SK-N-SH treated with all-trans-retinoic acid at 6 μM for 48 hours (cell line): ENCODE measurements around the gene TUBGCP5.

Source experiments
- ATAC-seq: fragments of 200-7000 bp; cut with Tn5 transposase; 3 replicates; pipeline ENCODE4 v1.9.1; 2020; ENCODE audit warnings: mild to moderate bottlenecking, moderate library complexity
- ARNTL ChIP-seq: fragments of 450-650 bp; formaldehyde crosslinking; IDR thresholded peaks from 2 replicates; pipeline ENCODE4 v1.5.0; 2020; ENCODE audit warnings: low read depth, mild to moderate bottlenecking, moderate library complexity, borderline replicate concordance
- CREB5 ChIP-seq: fragments of 250-450 bp; sonication (Bioruptor Pico); IDR thresholded peaks from 2 replicates; pipeline ENCODE4 v1.5.1; 2020; ENCODE audit warnings: low read depth, mild to moderate bottlenecking, moderate library complexity
- CSDC2 ChIP-seq: fragments of 250-450 bp; sonication (Bioruptor Pico); IDR thresholded peaks from 2 replicates; pipeline ENCODE4 v1.5.0; 2020; ENCODE audit warnings: mild to moderate bottlenecking, moderate library complexity
- CSRNP3 ChIP-seq: fragments of 250-450 bp; sonication (Bioruptor Pico); IDR thresholded peaks from 2 replicates; pipeline ENCODE4 v1.5.1; 2021; ENCODE audit warnings: mild to moderate bottlenecking, moderate library complexity
- ESRRG ChIP-seq: fragments of 250-450 bp; sonication (Bioruptor Pico); IDR thresholded peaks from 2 replicates; pipeline ENCODE4 v1.6.1; 2021; ENCODE audit warnings: mild to moderate bottlenecking
- GLIS3 ChIP-seq: fragments of 250-450 bp; sonication (Bioruptor Pico); IDR thresholded peaks from 2 replicates; pipeline ENCODE4 v1.5.0; 2020; ENCODE audit warnings: mild to moderate bottlenecking, moderate library complexity
- ISL1 ChIP-seq: fragments of 250-450 bp; sonication (Bioruptor Pico); IDR thresholded peaks from 2 replicates; pipeline ENCODE4 v2.1.2; 2022; ENCODE audit warnings: mild to moderate bottlenecking, moderate library complexity
- OSR1 ChIP-seq: fragments of 250-450 bp; sonication (Bioruptor Pico); IDR thresholded peaks from 2 replicates; pipeline ENCODE4 v1.8.0; 2022; ENCODE audit warnings: moderate library complexity, mild to moderate bottlenecking, inconsistent platforms
- PATZ1 ChIP-seq: fragments of 250-450 bp; sonication (Bioruptor Pico); IDR thresholded peaks from 2 replicates; pipeline ENCODE4 v1.8.0; 2020; ENCODE audit warnings: mild to moderate bottlenecking, moderate library complexity, borderline replicate concordance
- POU6F1 ChIP-seq: fragments of 250-450 bp; sonication (Bioruptor Pico); IDR thresholded peaks from 2 replicates; pipeline ENCODE4 v1.8.0; 2021; ENCODE audit warnings: low read depth, mild to moderate bottlenecking, moderate library complexity, borderline replicate concordance
- PPARA ChIP-seq: fragments of 250-450 bp; sonication (Bioruptor Pico); IDR thresholded peaks from 2 replicates; pipeline ENCODE4 v1.5.0; 2020; ENCODE audit warnings: mild to moderate bottlenecking, borderline replicate concordance
- RARB ChIP-seq: fragments of 250-450 bp; sonication (Bioruptor Pico); IDR thresholded peaks from 2 replicates; pipeline ENCODE4 v1.8.0; 2021; ENCODE audit warnings: mild to moderate bottlenecking, moderate library complexity
- TCF4 ChIP-seq: fragments of 250-450 bp; sonication (Bioruptor Pico); IDR thresholded peaks from 2 replicates; pipeline ENCODE4 v1.8.0; 2021; ENCODE audit warnings: mild to moderate bottlenecking, moderate library complexity, borderline replicate concordance
- TOX ChIP-seq: fragments of 250-450 bp; sonication (Bioruptor Pico); IDR thresholded peaks from 2 replicates; pipeline ENCODE4 v1.8.0; 2021; ENCODE audit warnings: mild to moderate bottlenecking, moderate library complexity, borderline replicate concordance
- TSHZ2 ChIP-seq: fragments of 250-450 bp; sonication (Bioruptor Pico); IDR thresholded peaks from 2 replicates; pipeline ENCODE4 v1.5.0; 2020; ENCODE audit warnings: mild to moderate bottlenecking, moderate library complexity
- ZC3H10 ChIP-seq: fragments of 250-450 bp; sonication (Bioruptor Pico); IDR thresholded peaks from 2 replicates; pipeline ENCODE4 v1.5.1; 2021; ENCODE audit warnings: mild to moderate bottlenecking, moderate library complexity
- ZFP3 ChIP-seq: fragments of 250-450 bp; sonication (Bioruptor Pico); IDR thresholded peaks from 2 replicates; pipeline ENCODE4 v1.5.0; 2020; ENCODE audit warnings: mild to moderate bottlenecking, moderate library complexity
- ZFP30 ChIP-seq: fragments of 450-650 bp; formaldehyde crosslinking; IDR thresholded peaks from 2 replicates; pipeline ENCODE4 v1.5.0; 2022; ENCODE audit warnings: mild to moderate bottlenecking, moderate library complexity
- ZNF565 ChIP-seq: fragments of 450-650 bp; formaldehyde crosslinking; conservative IDR thresholded peaks from 2 replicates; pipeline ENCODE4 v1.5.0; 2020; ENCODE audit warnings: low read depth, mild to moderate bottlenecking, moderate library complexity
- ZNF70 ChIP-seq: fragments of 450-650 bp; formaldehyde crosslinking; IDR thresholded peaks from 2 replicates; pipeline ENCODE4 v1.5.0; 2020; ENCODE audit warnings: mild to moderate bottlenecking, moderate library complexity
- ZNF8 ChIP-seq: fragments of 450-650 bp; formaldehyde crosslinking; IDR thresholded peaks from 2 replicates; pipeline ENCODE4 v1.5.0; 2020; ENCODE audit warnings: mild to moderate bottlenecking, moderate library complexity

Gene TUBGCP5

GRCh38 chr15:22995795-22996194 is 43.6 kb downstream of the TUBGCP5 start (continued):
- TF ChIP-seq CSRNP3 (CRISPR knock-in tag) (no peak), CSDC2 (CRISPR knock-in tag) (no peak)

- ATAC-seq: no peak; the same call in 2 of the 3 replicates
- TF ChIP-seq ARNTL (no peak), GLIS3 (CRISPR knock-in tag) (no peak), ZNF565 (no peak), PATZ1 (CRISPR knock-in tag) (no peak), CSDC2 (CRISPR knock-in tag) (no peak), ZNF8 (CRISPR knock-in tag) (no peak), TCF4 (CRISPR knock-in tag) (no peak), TSHZ2 (CRISPR knock-in tag) (no peak), PPARA (CRISPR knock-in tag) (no peak), CREB5 (CRISPR knock-in tag) (no peak), CSRNP3 (CRISPR knock-in tag) (no peak), RARB (CRISPR knock-in tag) (no peak), ZNF70 (CRISPR knock-in tag) (no peak), TOX (CRISPR knock-in tag) (no peak), ZFP3 (CRISPR knock-in tag) (no peak), ZFP30 (CRISPR knock-in tag) (no peak), POU6F1 (no peak), ZC3H10 (CRISPR knock-in tag) (no peak)
Measured at GRCh38 chr15:22992024-22992326, 47.4 kb downstream of the TUBGCP5 start.

GRCh38 chr15:22989576-22990477 is 49.5 kb downstream of the TUBGCP5 start:
- no peak; the same call in 1 of the 3 replicates for ATAC-seq
- no peak for TF ChIP-seq ZC3H10 (CRISPR knock-in tag)
- TF ChIP-seq GLIS3 (CRISPR knock-in tag): no peak
- no peak for TF ChIP-seq ZNF8 (CRISPR knock-in tag)
- no peak for TF ChIP-seq CSDC2 (CRISPR knock-in tag)
- no peak for TF ChIP-seq ISL1 (CRISPR knock-in tag)
- no peak for TF ChIP-seq PPARA (CRISPR knock-in tag)
- no peak for TF ChIP-seq TCF4 (CRISPR knock-in tag)
- TF ChIP-seq OSR1: no peak
- no peak for TF ChIP-seq TSHZ2 (CRISPR knock-in tag)
- TF ChIP-seq ZNF565: no peak
- TF ChIP-seq PATZ1 (CRISPR knock-in tag): no peak
- no peak for TF ChIP-seq ESRRG
